Cardiac muscle cell (in vitro differentiated cells and primary cell): ENCODE data around the gene GREB1. TPM values are rescaled to one million over a fixed set of nuclear protein-coding genes. Genes with fewer than 3 reads are reported as not detected.
"Not testable (repeated sequence)": the region's sequence is repeated elsewhere in the genome, so short reads cannot be mapped to it uniquely, and the experiment has no call there.

ENCODE experiments used
- DNase-seq, 2 donors: peaks; one replicate each; pipeline versions ENCODE4 v3.0.0 to v3.0.0-alpha.2; 2010 to 2017; ENCODE audit warnings: low read depth in 1 of 2, low spot score in 1 of 2
- H3K27ac ChIP-seq: fragments of 200-600 bp; sonication (generic); 2 replicates; pipeline ENCODE4 v1.5.1; 2016
- H3K27me3 ChIP-seq: fragments of 200-600 bp; sonication (generic); 2 replicates; pipeline ENCODE4 v1.6.0; 2016; ENCODE audit warnings: control low read depth
- H3K36me3 ChIP-seq: fragments of 200-600 bp; sonication (generic); 2 replicates; pipeline ENCODE4 v1.5.1; 2016; ENCODE audit warnings: control low read depth
- H3K4me1 ChIP-seq: fragments of 200-600 bp; sonication (generic); 2 replicates; pipeline ENCODE4 v1.8.1; 2017; ENCODE audit warnings: low read depth, mild to moderate bottlenecking, mixed run types
- H3K4me3 ChIP-seq: fragments of 200-600 bp; sonication (generic); 2 replicates; pipeline ENCODE4 v1.5.1; 2016; ENCODE audit warnings: mild to moderate bottlenecking
- H3K9me3 ChIP-seq: fragments of 200-600 bp; sonication (generic); 2 replicates; pipeline ENCODE4 v1.5.1; 2017; ENCODE audit warnings: low read depth, mild to moderate bottlenecking, control low read depth
- CTCF ChIP-seq: IDR thresholded peaks from 2 replicates; pipeline ENCODE4 v1.5.1; 2012; ENCODE audit warnings: low read depth, mild to moderate bottlenecking, low read length
- polyA plus RNA-seq: library from polyadenylated mRNA; unstranded; fragments of >200 nt; fragmentation: Nextera tagmentation; extraction: Ambion mirVana; gene quantifications from 2 replicates; pipeline ENCODE4 v1.2.1, GENCODE V29; 2016
- total RNA-seq: library from RNA; depleted of rRNA; stranded (reverse); fragments of >200 nt; gene quantifications from 2 replicates; pipeline ENCODE4 v1.2.3, GENCODE V29; 2016

GREB1 gene
- total and polyA plus RNA-seq, 2 experiments from 2014 or later = 27.1 to 50.5 TPM

GRCh38 chr2:11657195-11657594, 123.3 kb downstream of the GREB1 start:
- no peak for TF ChIP-seq CTCF

GRCh38 chr2:11657646-11658045, 123.8 kb downstream of the GREB1 start:
- Histone ChIP-seq H3K4me1 (no peaks in the 10 kb centered on the region), H3K4me3 (no peak overlapping the region), H3K27me3 (no peaks in the 10 kb centered on the region), H3K36me3 (no peaks in the 10 kb centered on the region), H3K27ac (no peak overlapping the region), H3K9me3 (no peaks in the 10 kb centered on the region)
- no peak for DNase-seq
- no peak for TF ChIP-seq CTCF

More at GRCh38 chr2:11657195-11657594, 123.3 kb downstream of the GREB1 start:
- H3K4me1 ChIP-seq = no peaks in the 10 kb centered on the region
- H3K27me3 ChIP-seq = no peaks in the 10 kb centered on the region
- H3K36me3 ChIP-seq = no peaks in the 10 kb centered on the region
- no peaks in the 10 kb centered on the region for H3K9me3 ChIP-seq
- no peak overlapping the region for H3K4me3 ChIP-seq
- H3K27ac ChIP-seq = no peak overlapping the region
- no peak for DNase-seq

- no peak overlapping the region for H3K27ac ChIP-seq
- no peak overlapping the region for H3K4me3 ChIP-seq
- DNase-seq = no peak
- no peaks in the 10 kb centered on the region for H3K36me3 ChIP-seq
- TF ChIP-seq CTCF = no peak
- H3K27me3 ChIP-seq = no peaks in the 10 kb centered on the region
- H3K4me1 ChIP-seq = no peaks in the 10 kb centered on the region
- no peaks in the 10 kb centered on the region for H3K9me3 ChIP-seq
Observed at GRCh38 chr2:11658208-11659114, 124.6 kb downstream of the GREB1 start.

GRCh38 chr2:11659115-11659475, 125.2 kb downstream of the GREB1 start:
- Histone ChIP-seq H3K4me1 (no peaks in the 10 kb centered on the region), H3K27ac (no peak overlapping the region), H3K4me3 (no peak overlapping the region), H3K36me3 (no peaks in the 10 kb centered on the region), H3K9me3 (no peaks in the 10 kb centered on the region), H3K27me3 (no peaks in the 10 kb centered on the region)
- no peak for TF ChIP-seq CTCF
- no peak for DNase-seq

- Histone ChIP-seq H3K4me3 (no peak overlapping the region), H3K9me3 (no peaks in the 10 kb centered on the region), H3K27ac (no peak overlapping the region), H3K27me3 (no peaks in the 10 kb centered on the region), H3K4me1 (no peaks in the 10 kb centered on the region), H3K36me3 (no peaks in the 10 kb centered on the region)
- no peak for TF ChIP-seq CTCF
- DNase-seq = no peak
Observed at GRCh38 chr2:11659851-11660250, 126.0 kb downstream of the GREB1 start.

GRCh38 chr2:11660396-11660795, 126.6 kb downstream of the GREB1 start:
- not testable (repeated sequence) for H3K27ac ChIP-seq, H3K9me3 ChIP-seq, H3K27me3 ChIP-seq, H3K36me3 ChIP-seq, DNase-seq, H3K4me3 ChIP-seq, H3K4me1 ChIP-seq
